Measurements from ENCODE around the gene NR2C2.

The NR2C2 gene

GRCh38 chr3:14921811-14922705, 25.3 kb upstream of the NR2C2 start:
- DNase-seq (ENCODE audit: low spot score) = no peak

GRCh38 chr3:14922863-14923262, 24.5 kb upstream of the NR2C2 start:
- no peak for DNase-seq (ENCODE audit: low spot score)

- DNase-seq (ENCODE audit: low spot score) = no peak
Observed at GRCh38 chr3:14923476-14923875, 23.9 kb upstream of the NR2C2 start.

GRCh38 chr3:14925729-14926591, 21.4 kb upstream of the NR2C2 start:
- DNase-seq (ENCODE audit: low spot score) = peak; percentile 75

GRCh38 chr3:14926592-14926991, 20.8 kb upstream of the NR2C2 start:
- DNase-seq (ENCODE audit: low spot score) = no peak

GRCh38 chr3:14927308-14927707, 20.1 kb upstream of the NR2C2 start:
- DNase-seq (ENCODE audit: low spot score) = no peak

GRCh38 chr3:14929310-14930074, 17.9 kb upstream of the NR2C2 start:
- DNase-seq (ENCODE audit: low spot score) = no peak

- no peak for DNase-seq (ENCODE audit: low spot score)
Observed at GRCh38 chr3:14933820-14934425, 13.5 kb upstream of the NR2C2 start.

- no peak for DNase-seq (ENCODE audit: low spot score)
Observed at GRCh38 chr3:14935592-14936345, 11.6 kb upstream of the NR2C2 start.

- DNase-seq (ENCODE audit: low spot score) = no peak
Observed at GRCh38 chr3:14938954-14939353, 8.4 kb upstream of the NR2C2 start.

GRCh38 chr3:14941871-14942270, 5.5 kb upstream of the NR2C2 start:
- DNase-seq (ENCODE audit: low spot score) = no peak

GRCh38 chr3:14943042-14943441, 4.3 kb upstream of the NR2C2 start:
- no peak for DNase-seq (ENCODE audit: low spot score)

- no peak for DNase-seq (ENCODE audit: low spot score)
Observed at GRCh38 chr3:14946236-14946635, 1.1 kb upstream of the NR2C2 start.

- peak; percentile 20 for DNase-seq (ENCODE audit: low spot score)
Observed at GRCh38 chr3:14946739-14947099, 664 bp upstream of the NR2C2 start.

GRCh38 chr3:14947886-14948608, 664 bp downstream of the NR2C2 start:
- DNase-seq (ENCODE audit: low spot score) = peak; percentile 99

- no peak for DNase-seq (ENCODE audit: low spot score)
Observed at GRCh38 chr3:14948609-14949038, 1.2 kb downstream of the NR2C2 start.

- DNase-seq (ENCODE audit: low spot score) = no peak
Observed at GRCh38 chr3:14949126-14949525, 1.7 kb downstream of the NR2C2 start.

GRCh38 chr3:14950274-14950673, 2.9 kb downstream of the NR2C2 start:
- DNase-seq (ENCODE audit: low spot score) = no peak

- no peak for DNase-seq (ENCODE audit: low spot score)
Observed at GRCh38 chr3:14957153-14957552, 9.8 kb downstream of the NR2C2 start.

GRCh38 chr3:14957925-14958324, 10.5 kb downstream of the NR2C2 start:
- no peak for DNase-seq (ENCODE audit: low spot score)

Data from AG20443 (cell line).